NOMO-1 (cell line): ENCODE measurements around the gene FNDC3B.
"Not testable (repeated sequence)": the region's sequence is repeated elsewhere in the genome, so short reads cannot be mapped to it uniquely, and the experiment has no call there.

Experiments
- DNase-seq, 2 experiments: peaks; one replicate each; lab custom pipeline; 2025; ENCODE audit not compliant: unreplicated experiment in 2 of 2; lab: John Stamatoyannopoulos, UW

The FNDC3B gene

DNA sequence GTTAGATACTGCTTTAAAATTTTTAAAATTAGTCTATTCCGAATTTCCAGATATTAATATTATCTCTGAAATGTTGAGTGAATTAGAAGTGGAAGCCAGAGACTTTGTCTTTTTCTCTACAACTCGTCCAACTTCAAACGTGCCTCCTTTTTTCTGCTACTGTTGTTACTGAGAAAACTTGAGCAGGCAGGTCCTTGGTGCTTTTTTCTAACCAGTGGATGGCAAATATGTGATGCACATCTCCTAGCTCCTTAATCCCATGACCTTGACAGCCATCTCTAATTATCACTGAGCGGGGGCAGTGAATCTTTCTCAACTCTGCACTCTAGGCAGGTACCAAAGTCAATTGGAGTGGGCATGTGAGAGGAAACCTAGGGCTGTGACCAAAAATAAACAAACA lies 50.7 kb downstream of the FNDC3B start:
- no peak for DNase-seq

DNA sequence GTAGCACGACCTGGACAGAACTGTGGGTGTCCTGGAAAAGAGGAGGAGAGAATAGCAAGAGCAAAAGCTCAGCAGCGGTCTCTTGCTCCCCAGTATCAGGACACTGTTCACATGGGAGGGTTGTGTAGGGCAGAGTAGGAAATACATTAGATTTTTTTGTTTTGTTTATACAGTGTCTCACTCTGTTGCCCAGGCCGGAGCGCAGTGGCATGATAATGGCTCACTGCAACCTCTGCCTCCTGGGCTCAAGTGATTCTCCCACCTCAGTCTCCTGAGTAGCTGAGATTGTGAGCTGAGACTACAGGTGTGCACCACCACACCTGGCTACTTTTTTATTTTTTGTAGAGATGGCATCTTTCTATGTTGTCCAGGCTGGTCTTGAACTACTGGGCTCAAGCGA lies 53.3 kb downstream of the FNDC3B start:
- no peak for DNase-seq

DNA sequence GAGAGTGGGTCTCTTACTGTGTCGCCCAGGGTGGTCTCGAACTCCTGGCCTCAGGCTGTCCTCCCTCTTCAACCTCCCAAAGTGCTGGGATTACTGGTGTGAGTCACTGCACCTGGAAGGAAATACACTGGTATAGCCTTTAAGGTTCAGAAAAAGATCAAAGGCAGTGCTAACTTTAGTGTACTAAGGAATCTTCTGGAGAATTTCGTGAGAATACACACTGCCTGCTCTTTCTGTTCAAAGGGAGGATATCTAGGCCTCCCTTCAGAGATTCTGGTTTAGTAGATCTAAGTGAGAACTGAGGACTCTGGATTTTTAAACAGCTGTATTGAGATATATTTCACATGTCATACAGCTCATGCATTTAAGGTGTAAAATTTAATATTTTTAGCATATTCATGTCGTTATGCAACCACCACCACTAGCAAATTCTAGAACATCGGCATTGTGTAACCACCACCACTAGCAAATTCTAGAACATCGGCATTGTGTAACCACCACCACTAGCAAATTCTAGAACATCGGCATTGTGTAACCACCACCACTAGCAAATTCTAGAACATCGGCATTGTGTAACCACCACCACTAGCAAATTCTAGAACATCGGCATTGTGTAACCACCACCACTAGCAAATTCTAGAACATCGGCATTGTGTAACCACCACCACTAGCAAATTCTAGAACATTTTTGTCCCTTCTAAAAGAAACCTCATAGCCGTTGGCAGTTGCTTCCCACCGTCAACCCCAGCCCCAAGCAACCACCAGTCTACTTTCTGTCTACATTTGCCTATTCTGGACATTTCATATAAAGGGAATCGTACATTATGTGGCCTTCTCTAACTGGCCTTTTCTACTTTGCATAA lies 54.4 kb downstream of the FNDC3B start:
- not testable (repeated sequence) for DNase-seq

DNA sequence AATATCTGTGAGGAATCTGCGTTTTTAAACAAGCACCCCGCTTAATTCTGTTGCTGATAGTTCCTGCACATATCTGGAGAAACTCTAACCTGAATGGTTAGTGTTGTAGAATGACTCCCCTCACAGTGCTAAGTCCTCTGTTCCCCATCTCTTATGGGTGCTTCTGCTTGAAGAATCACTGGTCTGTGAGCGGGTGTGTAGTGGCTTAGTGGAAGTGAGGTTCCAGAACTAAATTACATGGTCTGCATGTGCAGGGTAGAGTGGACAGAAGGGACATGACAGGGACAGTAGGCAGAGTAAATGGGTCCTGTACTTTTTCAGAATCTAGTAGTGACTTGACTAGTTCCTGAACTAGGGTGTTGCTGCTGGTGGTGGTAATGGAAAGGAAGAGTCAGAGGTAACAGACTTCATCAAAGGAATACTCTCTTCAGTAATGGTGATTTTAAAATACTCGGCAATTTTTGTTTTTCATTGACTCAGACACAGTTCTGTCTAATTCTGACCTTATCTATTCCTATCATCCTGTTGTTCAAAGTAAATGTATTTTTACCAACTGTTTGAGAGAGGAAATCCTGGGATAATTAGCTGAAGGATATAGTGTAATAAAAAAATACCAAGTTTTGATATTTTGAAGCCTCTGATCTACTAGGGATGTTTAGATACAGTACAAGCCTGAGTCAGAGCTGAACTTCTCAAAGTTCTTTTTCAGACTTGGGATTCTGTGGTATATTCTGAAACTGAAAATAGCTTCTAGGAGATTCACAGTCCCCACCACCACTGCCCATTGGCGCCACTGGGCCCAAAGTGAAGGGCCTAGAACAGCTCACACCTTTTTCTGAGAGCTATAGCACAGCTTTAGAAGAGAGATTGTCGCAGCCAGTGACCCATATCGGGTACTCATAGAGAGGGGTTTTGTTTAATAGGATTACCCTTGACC lies 55.5 kb downstream of the FNDC3B start:
- DNase-seq = no peak

GRCh38 chr3:172096881-172097420 lies 57.6 kb downstream of the FNDC3B start:
- peak; percentile 77 to 93 for DNase-seq

GRCh38 chr3:172097585-172097984 lies 58.2 kb downstream of the FNDC3B start:
- DNase-seq = peak; percentile 20 to 80

DNA sequence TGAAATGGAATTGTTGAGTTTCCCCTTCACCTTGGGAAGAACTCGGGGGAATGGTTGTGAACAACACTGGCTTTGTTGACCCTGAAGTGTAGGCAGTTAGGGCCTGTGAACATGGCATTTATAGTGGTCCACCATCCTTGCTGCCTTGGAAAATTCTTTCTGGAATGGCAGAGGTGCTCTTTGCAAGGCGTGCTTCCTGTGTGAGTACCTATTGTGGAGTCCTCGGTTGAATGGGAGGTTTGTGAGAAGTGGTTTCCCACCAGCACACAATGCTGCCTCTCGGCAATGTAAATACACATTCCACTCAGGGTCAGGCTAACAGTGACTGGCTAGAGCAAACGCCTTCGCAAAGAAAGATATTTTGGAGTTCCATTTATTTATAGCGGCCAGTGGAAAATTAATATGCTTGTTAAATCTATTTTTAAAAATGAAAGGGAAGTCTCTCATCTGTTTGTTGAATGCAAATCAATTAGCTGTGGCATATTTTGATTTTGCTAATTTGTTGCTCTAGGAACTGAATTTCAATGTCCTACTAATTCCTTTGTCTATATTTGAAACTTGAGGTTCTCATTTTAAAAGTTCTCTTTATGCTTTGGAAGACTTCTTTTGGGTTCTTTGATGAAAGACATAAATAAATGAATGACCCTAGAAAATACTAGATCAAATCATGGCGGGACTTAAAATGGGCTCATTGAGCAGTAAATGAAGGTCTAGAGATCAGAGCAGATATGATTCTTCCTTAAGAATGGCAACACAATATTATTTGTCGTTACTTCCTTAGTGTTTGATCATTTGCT lies 59.5 kb downstream of the FNDC3B start:
- DNase-seq = no peak

- DNase-seq = no peak
Observed at GRCh38 chr3:172099495-172099808, 60.1 kb downstream of the FNDC3B start.

DNA sequence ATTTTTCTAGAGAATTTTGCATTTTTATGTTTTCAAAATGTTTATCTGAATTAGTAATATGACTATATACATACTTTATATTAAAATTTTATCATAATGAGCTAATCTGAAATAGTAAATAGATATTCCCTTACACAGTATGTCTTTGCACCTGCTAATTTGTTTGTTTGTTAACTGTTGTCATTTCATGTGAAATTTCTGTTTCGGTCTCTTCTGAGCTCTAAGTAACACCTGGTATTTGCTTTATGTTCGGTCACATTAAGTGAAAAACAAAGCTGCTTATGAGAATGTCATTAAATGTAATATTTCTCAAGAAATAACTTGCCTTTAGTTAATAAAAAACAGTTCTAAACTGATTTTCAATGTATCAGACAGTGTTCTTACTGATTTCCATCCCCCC lies 61.1 kb downstream of the FNDC3B start:
- no peak for DNase-seq

DNA sequence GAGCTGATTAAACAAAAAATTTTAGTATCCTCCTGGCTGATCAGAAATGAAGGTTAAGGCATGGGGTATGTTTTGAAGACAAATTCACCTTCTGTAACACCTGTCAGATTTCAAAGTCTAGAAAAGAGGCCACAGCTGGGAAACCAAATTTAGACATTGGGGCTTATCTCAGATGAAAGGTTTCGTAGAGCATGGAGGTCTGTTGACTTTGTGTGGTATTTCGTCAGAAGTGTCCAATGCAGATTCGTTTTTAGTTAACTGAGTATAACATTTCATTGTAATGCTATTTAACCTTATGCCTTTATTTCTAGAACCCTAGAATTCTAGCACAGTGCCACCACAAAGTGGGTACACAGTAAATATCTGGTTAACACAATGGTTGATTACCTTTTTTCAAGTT lies 61.7 kb downstream of the FNDC3B start:
- no peak for DNase-seq

DNA sequence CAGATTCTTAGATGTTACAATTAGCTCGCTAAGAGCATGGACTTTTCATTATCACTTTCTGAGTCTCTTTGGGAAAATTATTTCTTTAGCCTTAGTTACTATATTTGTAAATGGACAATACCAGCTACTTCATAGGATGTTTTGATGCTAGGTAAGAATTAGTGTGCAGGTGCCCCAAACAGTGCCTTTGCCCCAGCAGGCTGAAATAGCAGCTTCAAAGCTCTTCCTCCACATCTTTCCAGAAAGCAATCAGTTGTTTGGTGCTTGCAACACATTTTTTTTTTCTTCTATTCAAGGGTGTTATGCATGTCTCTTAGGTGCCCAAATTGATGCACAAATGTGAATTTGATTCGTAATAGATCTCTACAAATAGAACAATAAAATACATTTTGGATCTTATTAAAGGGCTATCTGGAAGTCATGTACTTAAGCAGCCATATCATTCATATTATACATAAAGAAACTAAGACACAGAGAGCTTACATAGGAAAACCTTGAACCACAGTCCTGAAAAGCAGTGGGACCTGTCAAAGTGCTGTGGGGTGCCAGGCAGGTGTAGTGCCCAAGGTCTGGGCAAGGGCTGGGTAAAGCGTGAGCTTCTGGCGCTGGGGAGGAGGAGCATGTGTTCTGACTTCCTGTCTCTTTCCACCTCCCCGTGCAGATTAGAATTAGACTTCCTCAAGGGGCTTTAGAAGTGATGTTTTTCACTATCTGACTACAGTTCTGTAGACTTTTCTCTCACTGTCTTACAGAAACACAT lies 62.9 kb downstream of the FNDC3B start:
- peak in 1 of 2 experiments; percentile 74 for DNase-seq

GRCh38 chr3:172102883-172103310 lies 63.5 kb downstream of the FNDC3B start:
- DNase-seq = no peak

DNA sequence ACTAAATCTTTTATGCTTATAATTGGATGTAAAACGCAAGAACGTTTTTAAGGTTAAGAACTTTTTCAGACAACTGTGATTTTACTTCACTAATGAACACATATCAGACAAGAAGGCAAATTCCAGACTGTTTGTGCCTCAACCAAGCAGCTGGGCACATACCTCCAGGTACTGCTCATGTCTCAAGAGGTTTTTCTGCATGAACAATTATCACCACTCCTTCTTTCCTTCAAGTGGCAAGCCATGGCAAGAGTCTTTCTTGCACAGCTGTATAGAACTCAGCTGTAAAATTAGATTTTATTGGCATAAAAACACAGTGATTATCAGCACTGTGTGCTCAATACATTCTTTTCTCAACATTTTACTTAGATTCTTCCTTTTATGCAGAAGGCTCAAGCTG lies 64.3 kb downstream of the FNDC3B start:
- DNase-seq = no peak

DNA sequence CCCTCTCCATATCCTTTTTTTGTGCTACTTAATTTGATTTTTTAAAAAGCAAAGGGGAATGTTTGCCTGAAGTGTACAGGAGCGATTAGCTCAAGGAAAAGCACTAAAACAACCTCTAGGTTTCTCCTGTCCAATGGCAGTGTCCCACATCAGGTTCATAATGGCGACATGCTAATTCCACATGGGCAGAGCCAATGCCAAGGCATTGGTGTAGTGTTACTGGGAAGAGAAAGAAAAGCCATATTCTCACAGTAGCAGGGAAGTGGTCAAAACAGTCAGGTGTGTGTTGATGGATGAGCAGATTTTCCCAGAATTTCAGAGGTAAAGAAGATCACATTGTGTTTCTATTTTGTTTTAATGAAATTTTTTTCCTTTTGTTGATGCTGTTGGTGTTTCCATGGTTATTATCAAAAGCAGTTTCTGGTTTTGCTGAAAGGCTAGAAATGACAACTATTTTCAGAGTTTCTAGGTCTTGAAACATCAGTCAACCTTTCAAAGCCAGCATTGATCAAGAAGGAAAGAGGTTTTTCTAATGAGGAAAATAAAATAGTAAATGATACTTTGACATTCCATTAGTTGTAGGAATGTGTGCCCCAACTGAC lies 65.2 kb downstream of the FNDC3B start:
- DNase-seq = no peak

DNA sequence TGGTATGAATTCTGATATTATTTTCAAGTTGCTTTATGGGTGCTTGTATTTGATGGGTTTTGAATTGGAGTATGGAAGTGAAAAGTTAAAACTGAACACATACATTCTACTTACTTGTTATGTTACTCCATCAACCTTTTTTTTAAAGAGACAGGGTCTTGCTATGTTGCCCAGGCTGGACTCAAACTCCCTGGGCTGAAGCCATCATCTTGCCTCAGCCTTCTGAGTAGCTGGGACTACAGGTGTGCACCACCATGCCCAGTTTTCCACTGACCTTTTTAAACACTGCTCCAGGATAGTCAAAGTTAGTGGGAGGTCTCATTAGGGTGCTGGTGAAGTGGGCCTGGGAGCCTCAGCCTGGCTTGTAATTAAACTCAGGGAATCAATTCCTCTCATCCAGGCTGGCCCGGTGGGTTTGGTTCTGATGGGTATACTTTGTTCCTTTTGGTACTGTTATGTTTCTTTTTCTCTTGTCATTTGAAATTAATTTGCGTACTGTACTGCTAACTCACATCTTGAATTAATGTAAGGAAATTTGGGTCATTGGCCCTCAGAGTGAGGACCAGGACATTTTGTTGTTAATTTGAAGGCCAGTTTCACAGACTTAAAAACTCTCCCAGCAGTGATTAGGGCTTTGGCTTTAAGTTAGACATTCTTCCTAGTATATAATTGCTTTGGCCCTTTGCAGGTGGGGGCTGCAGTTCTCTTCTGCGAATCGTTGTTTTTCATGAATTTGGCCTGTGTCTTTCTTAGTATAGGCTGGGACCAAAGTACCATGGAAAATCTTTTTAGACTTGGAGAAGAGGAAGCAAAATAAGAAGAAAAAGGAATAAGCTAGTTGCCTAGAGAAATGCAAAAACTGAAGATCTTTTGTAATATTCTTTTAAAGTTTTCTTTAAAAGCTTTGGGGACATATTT lies 66.9 kb downstream of the FNDC3B start:
- peak; percentile 51 to 74 for DNase-seq

DNA sequence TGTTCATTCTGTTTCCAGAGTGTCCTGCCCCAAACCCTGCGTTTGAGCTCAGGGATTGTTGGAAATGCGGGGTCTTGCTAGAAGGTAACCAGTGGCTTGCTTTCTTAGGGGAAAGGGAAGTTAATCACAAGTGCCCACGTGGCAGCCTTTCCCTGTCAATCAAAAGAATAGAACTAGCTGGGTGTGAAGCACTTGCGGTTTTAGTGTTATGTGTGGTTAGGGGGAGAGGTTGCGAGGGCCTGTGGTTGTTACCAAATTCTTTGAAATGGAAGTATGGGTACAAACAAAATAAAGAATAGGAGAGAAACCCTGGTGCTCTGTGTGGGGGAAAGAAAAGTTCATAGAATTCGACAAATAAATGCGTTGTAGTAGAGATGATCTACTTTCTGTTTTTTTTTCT lies 67.6 kb downstream of the FNDC3B start:
- DNase-seq = peak; percentile 98 to 99

DNA sequence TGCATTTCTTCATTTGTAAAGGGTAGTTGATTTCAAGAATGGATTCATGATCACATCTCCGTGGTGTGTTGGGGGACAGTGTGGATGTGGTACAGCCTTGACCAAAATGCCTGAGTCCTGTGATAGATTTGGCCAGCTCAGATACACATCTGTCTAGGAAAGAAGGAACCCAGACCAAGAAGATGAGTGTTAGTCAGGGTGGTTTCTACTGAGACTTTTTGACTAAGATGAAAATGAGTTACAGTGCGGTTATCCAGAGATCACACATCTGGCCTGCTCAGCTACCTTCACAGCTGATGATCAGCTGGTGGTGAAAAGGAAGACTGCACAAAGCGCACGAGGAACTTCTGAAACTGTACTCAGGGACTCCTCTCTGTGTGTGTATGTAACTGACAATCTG lies 68.0 kb downstream of the FNDC3B start:
- peak in 1 of 2 experiments; percentile 54 for DNase-seq

GRCh38 chr3:172110127-172110779 lies 70.9 kb downstream of the FNDC3B start:
- no peak for DNase-seq
